Measurements from ENCODE around the gene UFSP2. TPM values are rescaled to one million over a fixed set of nuclear protein-coding genes. Genes with fewer than 3 reads are reported as not detected.
"Not testable (repeated sequence)": the region's sequence is repeated elsewhere in the genome, so short reads cannot be mapped to it uniquely, and the experiment has no call there.

UFSP2 gene
- total RNA-seq, 1 donor: 42.7 TPM

DNA sequence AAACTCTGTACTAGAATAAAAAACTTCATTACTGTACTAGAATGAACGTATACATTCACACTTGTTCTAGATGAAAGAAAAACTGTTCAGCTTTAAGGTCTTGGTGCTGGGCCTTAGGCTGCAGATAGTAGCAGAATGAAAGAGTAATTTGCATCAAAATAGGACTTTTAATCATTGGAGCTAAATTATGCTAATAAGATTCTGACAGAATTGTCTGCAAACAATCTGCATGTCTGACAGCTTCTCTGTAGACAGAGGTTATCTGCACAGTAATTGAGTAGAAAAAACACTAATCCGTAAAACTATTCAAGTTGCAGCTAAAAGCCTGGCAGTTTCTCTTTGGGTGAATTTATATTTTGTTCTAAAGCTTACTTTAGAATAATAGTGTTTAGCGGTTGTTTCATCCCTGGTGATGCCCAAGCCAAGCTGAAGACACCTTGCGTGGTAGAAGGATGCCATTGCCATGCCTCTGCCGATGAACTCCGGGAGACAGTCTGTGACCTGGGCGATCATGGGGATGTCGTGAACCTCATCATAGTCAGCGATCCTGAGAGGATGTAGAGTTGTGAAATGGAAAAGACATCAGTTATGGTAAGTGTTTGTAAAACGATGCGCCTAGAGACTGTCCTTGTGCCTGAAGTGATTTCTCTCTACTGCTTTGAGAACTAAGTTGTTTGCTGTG lies 55.4 kb downstream of the UFSP2 start:
- TF ChIP-seq, protein P1, sequence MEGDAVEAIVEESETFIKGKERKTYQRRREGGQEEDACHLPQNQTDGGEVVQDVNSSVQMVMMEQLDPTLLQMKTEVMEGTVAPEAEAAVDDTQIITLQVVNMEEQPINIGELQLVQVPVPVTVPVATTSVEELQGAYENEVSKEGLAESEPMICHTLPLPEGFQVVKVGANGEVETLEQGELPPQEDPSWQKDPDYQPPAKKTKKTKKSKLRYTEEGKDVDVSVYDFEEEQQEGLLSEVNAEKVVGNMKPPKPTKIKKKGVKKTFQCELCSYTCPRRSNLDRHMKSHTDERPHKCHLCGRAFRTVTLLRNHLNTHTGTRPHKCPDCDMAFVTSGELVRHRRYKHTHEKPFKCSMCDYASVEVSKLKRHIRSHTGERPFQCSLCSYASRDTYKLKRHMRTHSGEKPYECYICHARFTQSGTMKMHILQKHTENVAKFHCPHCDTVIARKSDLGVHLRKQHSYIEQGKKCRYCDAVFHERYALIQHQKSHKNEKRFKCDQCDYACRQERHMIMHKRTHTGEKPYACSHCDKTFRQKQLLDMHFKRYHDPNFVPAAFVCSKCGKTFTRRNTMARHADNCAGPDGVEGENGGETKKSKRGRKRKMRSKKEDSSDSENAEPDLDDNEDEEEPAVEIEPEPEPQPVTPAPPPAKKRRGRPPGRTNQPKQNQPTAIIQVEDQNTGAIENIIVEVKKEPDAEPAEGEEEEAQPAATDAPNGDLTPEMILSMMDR (IDR thresholded peaks at IDR 0.05; ENCODE audit: insufficient read depth, low read depth, low read length): no peak
- no peak for DNase-seq (ENCODE audit: low read depth)
- H3K4me3 ChIP-seq (ENCODE audit: low read depth, low read length): no peak overlapping the region

DNA sequence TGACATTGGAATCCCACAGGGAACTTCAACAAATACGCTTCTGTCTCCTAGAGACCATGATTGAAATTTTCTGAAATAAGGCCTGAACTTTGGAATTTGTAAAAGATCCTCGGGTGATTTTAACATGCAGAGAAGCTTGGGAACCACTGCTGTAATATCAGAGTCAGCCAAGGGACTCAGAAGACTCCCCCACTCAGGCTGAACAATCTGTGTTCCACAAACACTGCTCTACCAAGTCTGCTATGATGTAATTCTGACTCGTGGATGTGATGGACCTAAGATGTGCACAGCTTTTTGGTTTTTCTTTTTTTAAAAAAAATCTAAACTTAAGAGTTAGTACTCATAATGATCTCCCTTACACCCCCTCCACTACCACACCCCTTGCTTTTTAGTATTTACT lies 56.0 kb downstream of the UFSP2 start:
- DNase-seq (ENCODE audit: low read depth): no peak
- TF ChIP-seq, protein P1 (IDR thresholded peaks at IDR 0.05; ENCODE audit: insufficient read depth, low read depth, low read length): no peak
- H3K4me3 ChIP-seq (ENCODE audit: low read depth, low read length): no peak overlapping the region

- TF ChIP-seq, protein P1 (IDR thresholded peaks at IDR 0.05; ENCODE audit: insufficient read depth, low read depth, low read length): no peak
- H3K4me3 ChIP-seq (ENCODE audit: low read depth, low read length): no peak overlapping the region
- no peak for DNase-seq (ENCODE audit: low read depth)
Observed at GRCh38 chr4:185364886-185365285, 60.9 kb downstream of the UFSP2 start.

GRCh38 chr4:185363251-185363650 lies 62.5 kb downstream of the UFSP2 start:
- TF ChIP-seq, protein P1 (IDR thresholded peaks at IDR 0.05; ENCODE audit: insufficient read depth, low read depth, low read length): no peak
- no peak for DNase-seq (ENCODE audit: low read depth)
- H3K4me3 ChIP-seq (ENCODE audit: low read depth, low read length): no peak overlapping the region

DNA sequence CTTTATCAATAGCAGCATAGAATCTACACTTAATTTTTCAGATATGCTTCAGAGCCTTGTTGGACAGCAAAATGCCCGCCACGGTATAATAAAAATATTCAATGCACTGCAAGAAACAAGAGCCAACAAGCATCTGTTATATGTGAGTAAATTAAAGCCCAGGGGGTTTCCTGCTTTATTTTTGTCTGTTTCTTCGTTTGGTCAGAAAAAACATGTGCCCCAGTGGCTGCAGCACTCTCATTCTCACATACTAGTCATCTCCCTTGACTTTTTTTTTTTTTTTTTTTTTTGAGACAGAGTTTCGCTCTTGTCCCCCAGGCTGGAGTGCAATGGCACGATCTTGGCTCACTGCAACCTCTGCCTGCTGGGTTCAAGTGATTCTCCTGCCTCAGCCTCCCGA lies 63.2 kb downstream of the UFSP2 start:
- H3K4me3 ChIP-seq (ENCODE audit: low read depth, low read length); DNase-seq (ENCODE audit: low read depth): not testable (repeated sequence)

- DNase-seq (ENCODE audit: low read depth): no peak
- TF ChIP-seq, protein P1 (IDR thresholded peaks at IDR 0.05; ENCODE audit: insufficient read depth, low read depth, low read length): no peak
Observed at GRCh38 chr4:185361872-185362271, 63.9 kb downstream of the UFSP2 start.

DNA sequence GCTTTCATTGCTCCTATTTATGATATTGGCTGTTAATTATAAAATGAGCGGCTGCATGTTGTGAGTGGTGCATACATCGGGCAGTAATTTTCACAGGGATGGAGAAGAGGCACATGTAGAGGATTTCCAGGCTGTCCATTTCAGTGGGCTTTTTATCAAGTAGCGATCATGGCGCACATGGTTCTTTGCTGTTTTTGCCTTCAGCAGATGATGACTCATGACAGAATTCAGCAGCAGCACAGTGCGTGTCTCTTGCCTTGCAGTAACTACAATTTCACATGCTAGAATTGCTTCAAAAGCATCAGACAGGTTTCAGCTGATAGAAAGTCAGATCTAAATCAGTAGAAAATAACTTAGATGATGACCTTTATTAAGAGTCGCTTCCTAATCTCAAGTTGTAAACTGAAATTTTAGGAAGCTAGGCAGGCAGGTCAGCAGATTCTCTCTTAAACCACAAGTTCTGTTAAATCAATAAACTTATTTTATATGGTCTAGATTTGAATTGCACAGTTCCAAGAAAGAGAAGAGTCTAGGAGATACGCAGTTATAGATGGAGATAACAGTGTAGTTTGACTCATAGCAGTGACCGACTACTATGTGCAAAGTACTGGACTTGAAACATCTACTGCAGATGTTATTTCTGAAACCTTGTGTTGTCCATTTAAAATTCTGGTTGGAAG lies 65.9 kb downstream of the UFSP2 start:
- peak; percentile 42 for DNase-seq (ENCODE audit: low read depth)
- TF ChIP-seq, protein P1 (IDR thresholded peaks at IDR 0.05; ENCODE audit: insufficient read depth, low read depth, low read length): no peak
- H3K4me3 ChIP-seq (ENCODE audit: low read depth, low read length): no peak overlapping the region

More at GRCh38 chr4:185361872-185362271, 63.9 kb downstream of the UFSP2 start:
- no peak overlapping the region for H3K4me3 ChIP-seq (ENCODE audit: low read depth, low read length)

Measured in fibroblast of villous mesenchyme (primary cell).